ENCODE measurements around the gene SAP30L. TPM values are rescaled to one million over a fixed set of nuclear protein-coding genes. Genes with fewer than 3 reads are reported as not detected.

Gene SAP30L
- total RNA-seq, 2 experiments from 2014 or later, result 40.3 to 42.7 TPM

- no peak for DNase-seq
- ATAC-seq, result no peak
- Mint-ChIP-seq H3K27me3 (no peaks in the 10 kb centered on the region), H3K9me3 (ENCODE audit: low read depth) (no peaks in the 10 kb centered on the region), H3K36me3 (peaks cover 24% of the 10 kb centered on the region), H3K4me3 (no peak overlapping the region), H3K4me1 (peaks cover 3% of the 10 kb centered on the region), H3K27ac (no peak overlapping the region)
- CTCF ChIA-PET, result interaction anchor here (1.6 kb wide), 1 partner anchor 7 kb away, joined by 3 read pairs; no protein-coding TSS in a partner anchor
These were observed 15.3 kb upstream of the SAP30L start for GRCh38 chr5:154430466-154430865.

GRCh38 chr5:154430961-154431630 is 14.7 kb upstream of the SAP30L start:
- Mint-ChIP-seq H3K27me3 (no peaks in the 10 kb centered on the region), H3K9me3 (ENCODE audit: low read depth) (no peaks in the 10 kb centered on the region), H3K36me3 (peaks cover 29% of the 10 kb centered on the region), H3K27ac (no peak overlapping the region), H3K4me3 (no peak overlapping the region), H3K4me1 (peaks cover 3% of the 10 kb centered on the region)
- CTCF ChIA-PET, result interaction anchor here (1.6 kb wide), 1 partner anchor 8 kb away, joined by 3 read pairs; no protein-coding TSS in a partner anchor
- ATAC-seq (no peak), DNase-seq (no peak)

- CTCF ChIA-PET, result no interaction called here
- ATAC-seq, result no peak
- Mint-ChIP-seq H3K36me3 (peaks cover 52% of the 10 kb centered on the region), H3K4me1 (no peaks in the 10 kb centered on the region), H3K9me3 (ENCODE audit: low read depth) (no peaks in the 10 kb centered on the region), H3K27ac (no peak overlapping the region), H3K4me3 (no peak overlapping the region), H3K27me3 (no peaks in the 10 kb centered on the region)
- no peak for DNase-seq
These were observed 10.6 kb upstream of the SAP30L start for GRCh38 chr5:154435226-154435625.

- Mint-ChIP-seq H3K27ac (no peak overlapping the region), H3K36me3 (peaks cover 62% of the 10 kb centered on the region), H3K4me1 (peaks cover 4% of the 10 kb centered on the region), H3K9me3 (ENCODE audit: low read depth) (no peaks in the 10 kb centered on the region), H3K4me3 (no peak overlapping the region), H3K27me3 (no peaks in the 10 kb centered on the region)
- ATAC-seq (no peak), DNase-seq (no peak)
- CTCF ChIA-PET, result no interaction called here
These were observed 8.4 kb upstream of the SAP30L start for GRCh38 chr5:154437281-154437965.

GRCh38 chr5:154440540-154440939 is 5.3 kb upstream of the SAP30L start:
- no peak for DNase-seq
- H3K4me1 Mint-ChIP-seq, result peaks cover 15% of the 10 kb centered on the region
- CTCF ChIA-PET, result interaction anchor here (0.7 kb wide), 1 partner anchor 36 kb away, joined by 3 read pairs; no protein-coding TSS in a partner anchor

GRCh38 chr5:154442801-154443200 is 3.0 kb upstream of the SAP30L start:
- DNase-seq (no peak), ATAC-seq (no peak)
- Mint-ChIP-seq H3K4me3 (no peak overlapping the region), H3K27me3 (no peaks in the 10 kb centered on the region), H3K4me1 (peaks cover 24% of the 10 kb centered on the region), H3K36me3 (peaks cover 41% of the 10 kb centered on the region), H3K9me3 (ENCODE audit: low read depth) (no peaks in the 10 kb centered on the region), H3K27ac (no peak overlapping the region)
- CTCF ChIA-PET, result interaction anchor here (0.6 kb wide), 1 partner anchor 55 kb away, joined by 3 read pairs; no protein-coding TSS in a partner anchor

More at GRCh38 chr5:154440540-154440939, 5.3 kb upstream of the SAP30L start:
- Mint-ChIP-seq H3K27me3 (no peaks in the 10 kb centered on the region), H3K9me3 (ENCODE audit: low read depth) (no peaks in the 10 kb centered on the region), H3K36me3 (peaks cover 59% of the 10 kb centered on the region), H3K4me3 (no peak overlapping the region), H3K27ac (no peak overlapping the region)
- no peak for ATAC-seq

DNA sequence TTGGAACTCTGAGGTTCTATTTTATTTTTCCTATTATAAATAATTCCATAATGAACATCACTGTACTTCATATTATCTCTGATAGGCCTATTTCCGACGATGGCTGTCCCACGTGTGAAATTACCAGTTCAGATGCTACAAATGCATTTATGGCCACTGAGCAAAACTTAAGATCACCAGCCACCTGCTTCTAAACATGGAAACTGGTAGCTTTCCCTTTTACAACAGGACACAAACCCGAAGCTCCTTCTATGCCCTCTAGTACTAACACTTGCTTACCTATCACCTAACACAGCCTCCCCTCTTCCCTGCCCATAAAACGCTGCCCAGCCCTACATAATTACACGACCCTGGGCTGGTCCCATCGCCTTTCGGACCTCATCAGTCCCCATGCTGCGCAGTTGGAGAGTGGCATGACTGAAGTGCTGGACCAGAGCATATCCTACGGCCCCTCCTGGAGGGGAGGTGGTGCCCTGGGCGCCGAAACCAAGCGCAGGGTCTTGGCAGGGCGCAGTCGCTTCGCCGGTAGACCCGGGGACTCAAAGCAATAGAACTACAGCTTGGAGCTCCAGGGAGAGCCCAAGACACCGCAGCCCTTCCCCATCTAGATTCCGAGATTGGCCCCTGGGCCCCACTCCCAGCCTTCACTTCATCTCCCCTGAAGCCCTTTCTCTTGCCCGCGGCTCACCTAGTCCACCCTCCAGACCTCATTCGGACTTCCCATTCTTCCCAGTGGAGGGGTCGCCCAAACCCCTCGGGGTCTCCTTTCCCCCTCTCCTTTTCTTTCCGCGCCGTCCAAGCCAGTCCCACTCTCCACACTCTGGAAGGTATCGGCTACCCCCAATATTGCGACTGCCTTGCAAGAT is 1.0 kb upstream of the SAP30L start:
- ATAC-seq, result no peak
- Mint-ChIP-seq H3K36me3 (peaks cover 32% of the 10 kb centered on the region), H3K4me3 (peak overlapping the region; percentile 99), H3K27me3 (no peaks in the 10 kb centered on the region), H3K4me1 (peaks cover 41% of the 10 kb centered on the region), H3K27ac (peak overlapping the region; percentile 95), H3K9me3 (ENCODE audit: low read depth) (no peaks in the 10 kb centered on the region)
- peak; percentile 51 for DNase-seq
- CTCF ChIA-PET, result interaction anchor here (1.3 kb wide), 2 partner anchors 23 kb away, joined by 3 to 4 read pairs; no protein-coding TSS in a partner anchor

DNA sequence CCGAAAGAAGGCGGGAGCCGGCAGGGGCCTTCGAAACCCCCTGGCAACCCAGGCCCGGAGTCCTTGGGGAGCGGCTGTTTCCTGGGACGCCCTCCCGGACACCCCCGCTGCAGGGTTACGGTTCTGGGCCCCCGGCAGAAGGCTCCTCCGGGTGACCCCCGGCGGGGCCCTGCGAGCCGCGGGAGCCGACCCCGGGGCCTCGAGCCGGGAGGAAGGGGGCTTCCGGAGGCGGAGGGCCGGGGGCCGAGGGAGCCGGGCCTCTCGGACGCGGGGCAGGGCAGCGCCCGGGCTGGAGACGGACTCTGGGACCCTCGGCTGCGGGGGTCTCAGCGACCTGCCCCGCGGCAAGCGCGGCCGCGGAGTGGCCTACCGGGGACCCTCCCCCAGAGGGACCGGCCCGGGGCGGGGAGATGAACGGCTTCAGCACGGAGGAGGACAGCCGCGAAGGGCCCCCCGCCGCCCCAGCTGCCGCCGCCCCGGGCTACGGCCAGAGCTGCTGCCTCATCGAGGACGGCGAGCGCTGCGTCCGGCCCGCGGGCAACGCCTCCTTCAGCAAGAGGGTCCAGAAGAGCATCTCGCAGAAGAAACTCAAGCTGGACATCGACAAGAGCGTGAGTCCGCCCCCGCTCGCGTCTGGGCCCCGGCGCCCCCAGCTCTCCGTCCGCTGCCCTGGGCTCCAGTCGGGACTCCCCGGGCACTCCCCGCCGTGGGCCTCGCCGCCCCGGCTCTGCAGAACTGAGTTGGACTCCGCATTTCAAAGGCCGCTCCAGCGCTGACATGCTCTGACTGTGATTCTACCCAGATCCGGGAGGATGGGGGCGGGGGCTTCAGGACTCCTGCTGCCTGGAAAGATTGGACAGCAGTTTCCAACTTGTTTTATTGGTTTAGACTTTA is 645 bp downstream of the SAP30L start:
- Mint-ChIP-seq H3K9me3 (ENCODE audit: low read depth) (no peaks in the 10 kb centered on the region), H3K4me3 (peak overlapping the region; percentile 84), H3K27ac (peak overlapping the region; percentile 70), H3K27me3 (no peaks in the 10 kb centered on the region), H3K4me1 (peaks cover 47% of the 10 kb centered on the region), H3K36me3 (peaks cover 31% of the 10 kb centered on the region)
- CTCF ChIA-PET, result interaction anchor here (1.0 kb wide), 1 partner anchor 374 kb away, joined by 6 read pairs; no protein-coding TSS in a partner anchor
- no peak for ATAC-seq
- DNase-seq, result peak; percentile 53

- H3K9me3 Mint-ChIP-seq (ENCODE audit: low read depth), result no peaks in the 10 kb centered on the region
- ATAC-seq (no peak), DNase-seq (no peak)
These were observed 1.4 kb downstream of the SAP30L start for GRCh38 chr5:154447089-154447725.

GRCh38 chr5:154449786-154450185 is 4.0 kb downstream of the SAP30L start:
- Mint-ChIP-seq H3K36me3 (peaks cover 34% of the 10 kb centered on the region), H3K27me3 (no peaks in the 10 kb centered on the region), H3K9me3 (ENCODE audit: low read depth) (no peaks in the 10 kb centered on the region), H3K27ac (no peak overlapping the region), H3K4me1 (peaks cover 32% of the 10 kb centered on the region), H3K4me3 (no peak overlapping the region)
- CTCF ChIA-PET, result interaction anchor here (1.3 kb wide), 1 partner anchor 45 kb away, joined by 4 read pairs; no protein-coding TSS in a partner anchor
- ATAC-seq (no peak), DNase-seq (no peak)

More at GRCh38 chr5:154447089-154447725, 1.4 kb downstream of the SAP30L start:
- H3K27me3 Mint-ChIP-seq, result no peaks in the 10 kb centered on the region
- H3K36me3 Mint-ChIP-seq, result peaks cover 28% of the 10 kb centered on the region
- H3K4me3 Mint-ChIP-seq, result peak overlapping the region; percentile 84
- H3K4me1 Mint-ChIP-seq, result peaks cover 45% of the 10 kb centered on the region
- H3K27ac Mint-ChIP-seq, result peak overlapping the region; percentile 70
- CTCF ChIA-PET, result interaction anchor here (0.6 to 1.5 kb wide), 4 partner anchors 24 to 375 kb away, joined by 3 to 6 read pairs (median 4); no protein-coding TSS in a partner anchor

- Mint-ChIP-seq H3K27me3 (no peaks in the 10 kb centered on the region), H3K36me3 (peaks cover 40% of the 10 kb centered on the region), H3K4me3 (no peak overlapping the region), H3K4me1 (peaks cover 29% of the 10 kb centered on the region), H3K27ac (no peak overlapping the region), H3K9me3 (ENCODE audit: low read depth) (no peaks in the 10 kb centered on the region)
- CTCF ChIA-PET, result no interaction called here
- DNase-seq (no peak), ATAC-seq (no peak)
These were observed 6.2 kb downstream of the SAP30L start for GRCh38 chr5:154451957-154452356.

GRCh38 chr5:154455585-154455984 is 9.8 kb downstream of the SAP30L start:
- DNase-seq, result no peak
- no peak for ATAC-seq
- Mint-ChIP-seq H3K27me3 (no peaks in the 10 kb centered on the region), H3K4me1 (peaks cover 3% of the 10 kb centered on the region), H3K36me3 (peaks cover 42% of the 10 kb centered on the region), H3K9me3 (ENCODE audit: low read depth) (no peaks in the 10 kb centered on the region), H3K4me3 (no peak overlapping the region), H3K27ac (no peak overlapping the region)
- CTCF ChIA-PET, result interaction anchor here (1.3 kb wide), 1 partner anchor 11 kb away, joined by 3 read pairs; no protein-coding TSS in a partner anchor

All from activated CD8-positive, alpha-beta memory T cell treated with anti-CD3 and anti-CD28 coated beads, Interleukin-2, amount 10 ng/mL, durations not matched to agents 7 days and 5 days (primary cell).